ENCODE measurements around the gene HOXA3.

HOXA3 gene

DNA sequence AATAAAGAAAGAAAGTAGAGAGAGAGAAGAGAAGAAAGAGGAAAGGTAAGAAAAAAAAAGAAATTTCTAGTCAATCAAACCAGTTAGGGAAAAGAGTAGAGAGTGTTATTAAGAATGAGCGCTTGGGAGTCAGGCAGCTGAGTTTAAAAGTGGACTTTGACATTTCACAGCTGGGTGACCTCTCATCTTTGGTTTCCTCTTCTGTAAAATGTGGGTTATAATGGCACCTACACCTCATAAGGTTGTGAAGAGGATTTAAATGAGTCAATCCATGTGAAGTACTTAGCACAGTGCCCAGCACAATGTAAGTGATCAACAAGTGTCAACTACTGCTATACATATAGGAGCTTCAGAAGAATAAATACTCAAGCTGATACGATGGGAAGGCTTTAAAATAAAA lies 68.7 kb downstream of the HOXA3 start:
- TF ChIP-seq, protein P1, sequence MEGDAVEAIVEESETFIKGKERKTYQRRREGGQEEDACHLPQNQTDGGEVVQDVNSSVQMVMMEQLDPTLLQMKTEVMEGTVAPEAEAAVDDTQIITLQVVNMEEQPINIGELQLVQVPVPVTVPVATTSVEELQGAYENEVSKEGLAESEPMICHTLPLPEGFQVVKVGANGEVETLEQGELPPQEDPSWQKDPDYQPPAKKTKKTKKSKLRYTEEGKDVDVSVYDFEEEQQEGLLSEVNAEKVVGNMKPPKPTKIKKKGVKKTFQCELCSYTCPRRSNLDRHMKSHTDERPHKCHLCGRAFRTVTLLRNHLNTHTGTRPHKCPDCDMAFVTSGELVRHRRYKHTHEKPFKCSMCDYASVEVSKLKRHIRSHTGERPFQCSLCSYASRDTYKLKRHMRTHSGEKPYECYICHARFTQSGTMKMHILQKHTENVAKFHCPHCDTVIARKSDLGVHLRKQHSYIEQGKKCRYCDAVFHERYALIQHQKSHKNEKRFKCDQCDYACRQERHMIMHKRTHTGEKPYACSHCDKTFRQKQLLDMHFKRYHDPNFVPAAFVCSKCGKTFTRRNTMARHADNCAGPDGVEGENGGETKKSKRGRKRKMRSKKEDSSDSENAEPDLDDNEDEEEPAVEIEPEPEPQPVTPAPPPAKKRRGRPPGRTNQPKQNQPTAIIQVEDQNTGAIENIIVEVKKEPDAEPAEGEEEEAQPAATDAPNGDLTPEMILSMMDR (IDR thresholded peaks at IDR 0.05; ENCODE audit: low read depth, low read length), result no peak

DNA sequence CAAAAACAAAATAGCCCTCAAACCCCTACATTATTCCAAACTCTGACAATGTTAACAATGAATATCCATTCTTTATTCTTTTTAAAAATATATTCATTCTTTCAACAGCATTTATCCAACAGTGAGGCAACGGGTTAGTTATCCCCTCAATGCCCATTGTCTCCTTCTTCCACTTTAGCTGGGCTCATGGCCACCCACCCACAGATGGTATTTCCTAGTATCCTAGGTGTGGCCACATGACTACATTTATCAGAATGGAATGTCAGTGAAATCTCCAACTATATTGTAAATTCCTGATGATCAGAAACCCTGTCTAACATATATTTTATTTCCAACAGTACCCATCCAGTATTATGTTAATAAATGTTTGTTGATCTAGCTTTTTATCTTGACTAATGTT lies 70.2 kb downstream of the HOXA3 start:
- H3K4me3 ChIP-seq (ENCODE audit: low read depth, low read length), result no peak overlapping the region
- TF ChIP-seq, protein P1 (IDR thresholded peaks at IDR 0.05; ENCODE audit: low read depth, low read length), result no peak

More for the DNA sequence above, 68.7 kb downstream of the HOXA3 start:
- H3K4me3 ChIP-seq (ENCODE audit: low read depth, low read length), result no peak overlapping the region

GRCh38 chr7:27080844-27081436 lies 71.4 kb downstream of the HOXA3 start:
- no peak overlapping the region for H3K4me3 ChIP-seq (ENCODE audit: low read depth, low read length)
- TF ChIP-seq, protein P1 (IDR thresholded peaks at IDR 0.05; ENCODE audit: low read depth, low read length), result no peak

GRCh38 chr7:27079234-27079975 lies 73.0 kb downstream of the HOXA3 start:
- TF ChIP-seq, protein P1 (IDR thresholded peaks at IDR 0.05; ENCODE audit: low read depth, low read length), result no peak
- H3K4me3 ChIP-seq (ENCODE audit: low read depth, low read length), result no peak overlapping the region

GRCh38 chr7:27078616-27079233 lies 73.7 kb downstream of the HOXA3 start:
- TF ChIP-seq, protein P1 (IDR thresholded peaks at IDR 0.05; ENCODE audit: low read depth, low read length), result no peak
- no peak overlapping the region for H3K4me3 ChIP-seq (ENCODE audit: low read depth, low read length)

- TF ChIP-seq, protein P1 (IDR thresholded peaks at IDR 0.05; ENCODE audit: low read depth, low read length), result no peak
- no peak overlapping the region for H3K4me3 ChIP-seq (ENCODE audit: low read depth, low read length)
Measured at GRCh38 chr7:27073076-27073475, 79.3 kb downstream of the HOXA3 start.

All from WI38 (cell line).